Measurements from ENCODE around the gene SCARF2.
"Not testable (repeated sequence)": the region's sequence is repeated elsewhere in the genome, so short reads cannot be mapped to it uniquely, and the experiment has no call there.

The SCARF2 gene

DNA sequence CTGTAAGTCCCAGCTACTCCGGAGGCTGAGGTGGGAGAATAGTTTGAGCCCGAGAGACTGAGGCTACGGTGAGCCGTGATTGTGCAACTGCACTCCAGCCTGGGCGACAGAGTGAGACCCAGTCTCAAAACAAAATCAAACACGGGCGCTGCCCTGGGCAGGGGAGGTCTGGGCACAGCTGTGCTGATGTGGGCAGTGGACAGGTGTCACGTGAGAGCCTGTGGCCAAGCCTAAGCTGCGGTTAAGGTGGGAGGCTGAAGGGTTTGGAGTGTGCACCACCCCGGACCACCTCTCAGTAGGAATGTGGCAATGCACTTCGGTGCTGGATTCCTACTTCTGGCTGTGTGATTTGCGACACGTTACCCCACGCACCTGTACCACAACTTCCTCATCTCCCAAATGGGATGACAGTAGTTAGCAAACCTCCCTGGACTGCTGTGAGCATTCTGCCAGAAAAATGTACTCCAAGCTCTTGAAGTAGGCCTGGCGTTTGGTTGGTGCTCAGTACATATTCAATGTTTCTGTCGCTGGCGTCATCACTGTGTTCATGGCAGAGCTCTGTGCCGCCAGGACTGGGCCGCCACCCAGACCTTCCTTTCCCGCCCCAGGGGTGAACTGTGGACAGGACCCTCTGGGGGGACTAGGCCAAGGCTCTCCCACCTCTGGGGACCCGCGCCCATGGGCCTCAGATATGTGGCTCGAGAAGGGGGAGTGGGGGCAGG, 44.5 kb downstream of the SCARF2 start:
- TF ChIP-seq EZH2phosphoT487 (IDR thresholded peaks at IDR 0.05; ENCODE audit: borderline replicate concordance, low read length) = no peak
- TF ChIP-seq, protein P1, sequence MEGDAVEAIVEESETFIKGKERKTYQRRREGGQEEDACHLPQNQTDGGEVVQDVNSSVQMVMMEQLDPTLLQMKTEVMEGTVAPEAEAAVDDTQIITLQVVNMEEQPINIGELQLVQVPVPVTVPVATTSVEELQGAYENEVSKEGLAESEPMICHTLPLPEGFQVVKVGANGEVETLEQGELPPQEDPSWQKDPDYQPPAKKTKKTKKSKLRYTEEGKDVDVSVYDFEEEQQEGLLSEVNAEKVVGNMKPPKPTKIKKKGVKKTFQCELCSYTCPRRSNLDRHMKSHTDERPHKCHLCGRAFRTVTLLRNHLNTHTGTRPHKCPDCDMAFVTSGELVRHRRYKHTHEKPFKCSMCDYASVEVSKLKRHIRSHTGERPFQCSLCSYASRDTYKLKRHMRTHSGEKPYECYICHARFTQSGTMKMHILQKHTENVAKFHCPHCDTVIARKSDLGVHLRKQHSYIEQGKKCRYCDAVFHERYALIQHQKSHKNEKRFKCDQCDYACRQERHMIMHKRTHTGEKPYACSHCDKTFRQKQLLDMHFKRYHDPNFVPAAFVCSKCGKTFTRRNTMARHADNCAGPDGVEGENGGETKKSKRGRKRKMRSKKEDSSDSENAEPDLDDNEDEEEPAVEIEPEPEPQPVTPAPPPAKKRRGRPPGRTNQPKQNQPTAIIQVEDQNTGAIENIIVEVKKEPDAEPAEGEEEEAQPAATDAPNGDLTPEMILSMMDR (IDR thresholded peaks at IDR 0.05; ENCODE audit: low read depth, low read length, poor library complexity, severe bottlenecking) = no peak
- Histone ChIP-seq H4K20me1 (ENCODE audit: control insufficient read depth, insufficient read depth, low read depth, low read length) (0 out of 2 replicates have a peak, but pooled peaks cover 3% of the 10 kb centered on the region), H3F3A (ENCODE audit: control insufficient read depth, insufficient read depth) (no peaks in the 10 kb centered on the region), H3K4me3 (ENCODE audit: low read length) (no peak overlapping the region), H3K27me3 (ENCODE audit: control insufficient read depth, low read length) (peaks cover 43% of the 10 kb centered on the region), H3K36me3 (ENCODE audit: control insufficient read depth, low read length) (no peaks in the 10 kb centered on the region), H3K4me2 (ENCODE audit: low read length) (no peak overlapping the region; the same call in 1 of the 2 replicates), H3K27ac (ENCODE audit: low read depth, low read length) (no peak overlapping the region), H3K4me1 (ENCODE audit: control insufficient read depth, low read length) (no peaks in the 10 kb centered on the region), H3K9me3 (ENCODE audit: control insufficient read depth, insufficient read depth, low read length) (no peaks in the 10 kb centered on the region), H3K9me2 (replicated peaks; ENCODE audit: control insufficient read depth, low read length) (no peaks in the 10 kb centered on the region), H3K79me2 (ENCODE audit: control insufficient read depth, low read length) (no peaks in the 10 kb centered on the region)

DNA sequence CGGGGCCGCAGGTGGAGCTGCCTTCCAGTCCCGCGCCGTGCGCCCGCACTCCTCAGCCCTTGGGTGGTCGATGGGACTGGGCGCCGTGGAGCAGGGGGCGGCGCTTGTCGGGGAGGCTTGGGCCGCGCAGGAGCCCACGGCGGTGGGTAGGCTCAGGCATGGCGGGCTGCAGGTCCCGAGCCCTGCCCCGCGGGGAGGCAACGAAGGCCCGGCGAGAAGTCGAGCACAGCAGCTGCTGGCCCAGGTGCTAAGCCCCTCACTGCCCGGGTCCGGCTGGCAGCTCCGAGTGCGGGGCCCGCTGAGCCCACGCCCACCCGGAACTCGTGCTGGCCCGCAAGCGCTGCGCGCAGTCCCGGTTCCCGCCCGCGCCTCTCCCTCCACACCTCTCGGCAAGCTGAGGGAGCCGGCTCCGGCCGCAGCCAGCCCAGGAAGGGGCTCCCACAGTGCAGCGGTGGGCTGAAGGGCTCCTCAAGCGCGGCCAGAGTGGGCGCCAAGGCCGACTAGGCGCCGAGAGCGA, 45.2 kb downstream of the SCARF2 start:
- H3K9me2 ChIP-seq (replicated peaks; ENCODE audit: control insufficient read depth, low read length); H3K36me3 ChIP-seq (ENCODE audit: control insufficient read depth, low read length); H3K9me3 ChIP-seq (ENCODE audit: control insufficient read depth, insufficient read depth, low read length); H3F3A ChIP-seq (ENCODE audit: control insufficient read depth, insufficient read depth); H4K20me1 ChIP-seq (ENCODE audit: control insufficient read depth, insufficient read depth, low read depth, low read length); H3K27ac ChIP-seq (ENCODE audit: low read depth, low read length); H3K4me2 ChIP-seq (ENCODE audit: low read length); H3K4me1 ChIP-seq (ENCODE audit: control insufficient read depth, low read length); H3K4me3 ChIP-seq (ENCODE audit: low read length); H3K79me2 ChIP-seq (ENCODE audit: control insufficient read depth, low read length): not testable (repeated sequence)
- peaks cover 41% of the 10 kb centered on the region for H3K27me3 ChIP-seq (ENCODE audit: control insufficient read depth, low read length)

DNA sequence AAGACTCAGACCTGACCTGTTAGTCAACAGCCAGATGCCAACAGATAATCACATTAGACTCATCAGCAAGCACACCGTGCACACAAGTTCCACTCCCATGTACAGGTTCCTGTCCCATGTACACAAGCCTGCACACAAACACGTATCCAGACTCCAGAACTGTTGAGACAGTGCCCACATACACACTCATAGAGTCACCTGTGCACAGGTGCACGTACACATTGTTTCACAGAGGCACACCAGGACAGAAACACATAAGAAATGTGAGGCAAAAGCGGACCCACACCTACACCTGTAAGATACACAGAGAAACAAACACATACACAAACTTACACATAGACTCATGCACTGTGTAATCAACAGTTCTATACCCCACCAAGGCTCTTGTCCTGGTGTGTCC, 46.4 kb downstream of the SCARF2 start:
- no peak for TF ChIP-seq EZH2phosphoT487 (IDR thresholded peaks at IDR 0.05; ENCODE audit: borderline replicate concordance, low read length)
- TF ChIP-seq, protein P1 (IDR thresholded peaks at IDR 0.05; ENCODE audit: low read depth, low read length, poor library complexity, severe bottlenecking) = no peak
- no peaks in the 10 kb centered on the region for H3K9me3 ChIP-seq (ENCODE audit: control insufficient read depth, insufficient read depth, low read length)
- H3K9me2 ChIP-seq (replicated peaks; ENCODE audit: control insufficient read depth, low read length) = no peaks in the 10 kb centered on the region
- peaks cover 33% of the 10 kb centered on the region for H3K27me3 ChIP-seq (ENCODE audit: control insufficient read depth, low read length)
- H3F3A ChIP-seq (ENCODE audit: control insufficient read depth, insufficient read depth) = no peaks in the 10 kb centered on the region
- H4K20me1 ChIP-seq (ENCODE audit: control insufficient read depth, insufficient read depth, low read depth, low read length) = 0 out of 2 replicates have a peak, but pooled peaks cover 3% of the 10 kb centered on the region
- no peak overlapping the region for H3K4me3 ChIP-seq (ENCODE audit: low read length)
- no peaks in the 10 kb centered on the region for H3K79me2 ChIP-seq (ENCODE audit: control insufficient read depth, low read length)
- no peaks in the 10 kb centered on the region for H3K4me1 ChIP-seq (ENCODE audit: control insufficient read depth, low read length)
- H3K36me3 ChIP-seq (ENCODE audit: control insufficient read depth, low read length) = no peaks in the 10 kb centered on the region
- H3K27ac ChIP-seq (ENCODE audit: low read depth, low read length) = no peak overlapping the region
- H3K4me2 ChIP-seq (ENCODE audit: low read length) = no peak overlapping the region

DNA sequence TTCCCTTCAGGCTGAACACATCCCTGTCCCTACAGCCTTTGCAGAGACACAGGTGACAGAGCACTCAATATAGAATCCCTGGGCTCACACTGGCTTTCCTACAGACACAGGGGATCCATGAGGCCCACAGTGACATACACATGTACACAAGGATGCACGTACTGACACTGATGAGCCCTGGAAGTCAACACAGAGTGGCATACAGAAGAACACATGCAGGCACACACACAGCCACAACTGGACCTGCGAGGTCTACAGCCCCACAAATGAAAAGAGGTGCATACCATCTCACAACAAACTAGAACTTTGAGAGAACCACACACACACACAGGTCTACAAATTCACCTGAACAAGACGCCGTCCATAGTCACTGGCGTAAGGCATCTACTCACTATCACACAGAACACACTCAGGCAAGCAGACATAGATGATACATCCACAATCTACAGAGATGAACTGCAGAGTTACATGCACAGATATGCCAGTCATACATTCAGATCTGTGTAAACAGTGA, 47.2 kb downstream of the SCARF2 start:
- Histone ChIP-seq H4K20me1 (ENCODE audit: control insufficient read depth, insufficient read depth, low read depth, low read length) (no peaks in the 10 kb centered on the region), H3K27ac (ENCODE audit: low read depth, low read length) (no peak overlapping the region), H3K36me3 (ENCODE audit: control insufficient read depth, low read length) (no peaks in the 10 kb centered on the region), H3K27me3 (ENCODE audit: control insufficient read depth, low read length) (peaks cover 28% of the 10 kb centered on the region), H3K4me2 (ENCODE audit: low read length) (no peak overlapping the region), H3K9me2 (replicated peaks; ENCODE audit: control insufficient read depth, low read length) (no peaks in the 10 kb centered on the region), H3F3A (ENCODE audit: control insufficient read depth, insufficient read depth) (no peaks in the 10 kb centered on the region), H3K9me3 (ENCODE audit: control insufficient read depth, insufficient read depth, low read length) (no peaks in the 10 kb centered on the region), H3K4me3 (ENCODE audit: low read length) (no peak overlapping the region), H3K4me1 (ENCODE audit: control insufficient read depth, low read length) (no peaks in the 10 kb centered on the region), H3K79me2 (ENCODE audit: control insufficient read depth, low read length) (no peaks in the 10 kb centered on the region)
- TF ChIP-seq, protein P1 (IDR thresholded peaks at IDR 0.05; ENCODE audit: low read depth, low read length, poor library complexity, severe bottlenecking) = no peak
- TF ChIP-seq EZH2phosphoT487 (IDR thresholded peaks at IDR 0.05; ENCODE audit: borderline replicate concordance, low read length) = no peak
